HG03520 (cell line): Measurements from ENCODE around the gene FBLN1.
"Not testable (repeated sequence)": the region's sequence is repeated elsewhere in the genome, so short reads cannot be mapped to it uniquely, and the experiment has no call there.

Experiments used
- ATAC-seq: cut with Tn5 transposase; IDR thresholded peaks from one replicate; pipeline ENCODE4 v1.9.1; 2021; ENCODE audit warnings: mild to moderate bottlenecking, moderate library complexity; ENCODE audit not compliant: unreplicated experiment

The FBLN1 gene

GRCh38 chr22:45581549-45582080, 78.9 kb downstream of the FBLN1 start:
- ATAC-seq = no peak

- no peak for ATAC-seq
Observed at GRCh38 chr22:45582236-45582954, 79.7 kb downstream of the FBLN1 start.

- no peak for ATAC-seq
Observed at GRCh38 chr22:45582955-45583320, 80.3 kb downstream of the FBLN1 start.

- ATAC-seq = no peak
Observed at GRCh38 chr22:45583504-45583903, 80.8 kb downstream of the FBLN1 start.

GRCh38 chr22:45584121-45584570, 81.5 kb downstream of the FBLN1 start:
- no peak for ATAC-seq

- no peak for ATAC-seq
Observed at GRCh38 chr22:45584621-45585436, 82.1 kb downstream of the FBLN1 start.

- no peak for ATAC-seq
Observed at GRCh38 chr22:45585437-45585755, 82.7 kb downstream of the FBLN1 start.

- no peak for ATAC-seq
Observed at GRCh38 chr22:45585946-45586540, 83.4 kb downstream of the FBLN1 start.

- no peak for ATAC-seq
Observed at GRCh38 chr22:45586651-45587405, 84.1 kb downstream of the FBLN1 start.

GRCh38 chr22:45587638-45588505, 85.2 kb downstream of the FBLN1 start:
- no peak for ATAC-seq

- no peak for ATAC-seq
Observed at GRCh38 chr22:45589556-45589955, 86.9 kb downstream of the FBLN1 start.

GRCh38 chr22:45590262-45590661, 87.6 kb downstream of the FBLN1 start:
- ATAC-seq = no peak

GRCh38 chr22:45591633-45592213, 89.0 kb downstream of the FBLN1 start:
- ATAC-seq = not testable (repeated sequence)

- no peak for ATAC-seq
Observed at GRCh38 chr22:45594123-45594941, 91.6 kb downstream of the FBLN1 start.

- no peak for ATAC-seq
Observed at GRCh38 chr22:45597460-45598192, 94.9 kb downstream of the FBLN1 start.

- ATAC-seq = no peak
Observed at GRCh38 chr22:45598596-45599217, 96.0 kb downstream of the FBLN1 start.

- ATAC-seq = no peak
Observed at GRCh38 chr22:45599836-45600577, 97.3 kb downstream of the FBLN1 start.
